Hepatocyte (in vitro differentiated cells): ENCODE results near the gene CD46.

ENCODE experiments used
- EZH2 ChIP-seq: fragments of 200-600 bp; sonication (generic); IDR thresholded peaks from 2 replicates; pipeline ENCODE4 v1.6.1; 2016; ENCODE audit warnings: antibody characterized with exemption, mild to moderate bottlenecking, borderline replicate concordance
- TF ChIP-seq, protein P1 (sequence below): fragments of 200-600 bp; sonication (generic); IDR thresholded peaks from 2 replicates; pipeline ENCODE4 v1.5.1; 2016; ENCODE audit warnings: antibody characterized with exemption, mild to moderate bottlenecking; ENCODE audit not compliant: poor library complexity

DNA sequence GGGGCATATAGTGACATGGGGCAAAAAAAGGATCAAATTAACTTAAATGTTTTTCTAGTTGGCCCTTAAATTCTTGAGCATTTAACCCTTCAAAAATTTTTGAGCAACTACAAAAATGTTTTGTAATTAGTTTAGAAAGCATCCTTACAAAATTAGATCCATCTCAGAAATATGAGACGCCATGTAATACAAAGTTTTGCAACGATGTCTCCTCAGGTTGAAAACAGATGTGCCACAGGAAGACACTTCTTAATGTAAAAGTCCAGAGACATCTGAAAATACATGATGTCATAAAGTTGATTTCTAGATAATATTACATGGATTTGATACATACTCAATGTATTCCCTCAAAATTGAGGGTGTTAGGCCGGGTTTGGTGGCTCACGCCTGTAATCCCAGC lies 37.5 kb downstream of the CD46 start:
- TF ChIP-seq, protein P1, sequence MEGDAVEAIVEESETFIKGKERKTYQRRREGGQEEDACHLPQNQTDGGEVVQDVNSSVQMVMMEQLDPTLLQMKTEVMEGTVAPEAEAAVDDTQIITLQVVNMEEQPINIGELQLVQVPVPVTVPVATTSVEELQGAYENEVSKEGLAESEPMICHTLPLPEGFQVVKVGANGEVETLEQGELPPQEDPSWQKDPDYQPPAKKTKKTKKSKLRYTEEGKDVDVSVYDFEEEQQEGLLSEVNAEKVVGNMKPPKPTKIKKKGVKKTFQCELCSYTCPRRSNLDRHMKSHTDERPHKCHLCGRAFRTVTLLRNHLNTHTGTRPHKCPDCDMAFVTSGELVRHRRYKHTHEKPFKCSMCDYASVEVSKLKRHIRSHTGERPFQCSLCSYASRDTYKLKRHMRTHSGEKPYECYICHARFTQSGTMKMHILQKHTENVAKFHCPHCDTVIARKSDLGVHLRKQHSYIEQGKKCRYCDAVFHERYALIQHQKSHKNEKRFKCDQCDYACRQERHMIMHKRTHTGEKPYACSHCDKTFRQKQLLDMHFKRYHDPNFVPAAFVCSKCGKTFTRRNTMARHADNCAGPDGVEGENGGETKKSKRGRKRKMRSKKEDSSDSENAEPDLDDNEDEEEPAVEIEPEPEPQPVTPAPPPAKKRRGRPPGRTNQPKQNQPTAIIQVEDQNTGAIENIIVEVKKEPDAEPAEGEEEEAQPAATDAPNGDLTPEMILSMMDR: no peak
- no peak for TF ChIP-seq EZH2
